Right lung (tissue), 5 donors: ENCODE results near the gene STYX. TPM values are rescaled to one million over a fixed set of nuclear protein-coding genes. Genes with fewer than 3 reads are reported as not detected.
"Not testable (repeated sequence)": the region's sequence is repeated elsewhere in the genome, so short reads cannot be mapped to it uniquely, and the experiment has no call there.

Experiments
- DNase-seq, 2 donors: peaks; one replicate each; pipeline ENCODE4 v3.0.0-alpha.2; 2013
- polyA plus RNA-seq, 5 donors: library from polyadenylated mRNA; unstranded; fragments of 120-200 nt; gene quantifications; one replicate each; pipeline versions ENCODE4 v1.2.1 to v1.2.3, GENCODE V29; 2013; ENCODE audit warnings: inconsistent platforms in 1 of 5, low replicate concordance in 1 of 5; ENCODE audit not compliant: insufficient read length in 5 of 5, insufficient read depth in 1 of 5

Gene STYX
- polyA plus RNA-seq, 5 donors = 15.0 to 21.2 (median 17.3) TPM

- DNase-seq = no peak
Observed at GRCh38 chr14:52716155-52716554, 13.8 kb upstream of the STYX start.

GRCh38 chr14:52723514-52724359, 6.2 kb upstream of the STYX start:
- DNase-seq = no peak

- no peak for DNase-seq
Observed at GRCh38 chr14:52724360-52724644, 5.7 kb upstream of the STYX start.

- DNase-seq = not testable (repeated sequence)
Observed at GRCh38 chr14:52727509-52727908, 2.5 kb upstream of the STYX start.

DNA sequence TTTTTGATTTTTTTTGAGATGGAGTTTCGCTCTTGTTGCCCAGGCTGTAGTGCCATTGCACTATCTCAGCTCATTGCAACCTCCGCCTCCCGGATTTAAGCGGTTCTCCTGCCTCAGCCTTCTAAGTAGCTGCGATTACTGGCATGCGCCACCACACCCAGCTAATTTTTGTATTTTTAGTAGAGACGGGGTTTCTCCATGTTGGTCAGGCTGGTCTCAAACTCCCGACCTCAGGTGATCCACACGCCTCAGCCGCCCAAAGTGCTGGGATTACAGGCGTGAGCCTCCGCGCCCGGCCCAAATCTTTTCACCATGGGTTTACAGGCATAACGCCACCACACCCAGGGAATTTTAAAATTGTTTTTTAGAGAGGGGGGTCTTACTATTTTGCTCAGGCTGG, 931 bp upstream of the STYX start:
- not testable (repeated sequence) for DNase-seq

DNA sequence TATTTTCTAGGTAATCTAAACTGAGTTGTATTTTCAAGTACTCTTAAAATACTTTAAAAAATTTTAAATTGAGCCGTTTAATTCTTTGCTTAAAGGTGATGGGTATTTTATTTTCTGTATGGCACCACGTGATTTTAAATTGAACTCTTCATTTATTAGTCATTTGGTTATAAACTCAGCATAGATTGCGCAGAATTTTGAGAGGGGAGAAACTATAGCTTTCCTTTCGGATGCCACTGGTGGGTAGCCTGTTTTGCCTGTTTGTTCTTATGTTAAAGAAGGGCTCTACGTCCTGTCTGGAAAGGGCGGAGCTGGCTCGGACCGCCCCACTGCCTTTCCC, 411 bp upstream of the STYX start:
- DNase-seq = no peak

DNA sequence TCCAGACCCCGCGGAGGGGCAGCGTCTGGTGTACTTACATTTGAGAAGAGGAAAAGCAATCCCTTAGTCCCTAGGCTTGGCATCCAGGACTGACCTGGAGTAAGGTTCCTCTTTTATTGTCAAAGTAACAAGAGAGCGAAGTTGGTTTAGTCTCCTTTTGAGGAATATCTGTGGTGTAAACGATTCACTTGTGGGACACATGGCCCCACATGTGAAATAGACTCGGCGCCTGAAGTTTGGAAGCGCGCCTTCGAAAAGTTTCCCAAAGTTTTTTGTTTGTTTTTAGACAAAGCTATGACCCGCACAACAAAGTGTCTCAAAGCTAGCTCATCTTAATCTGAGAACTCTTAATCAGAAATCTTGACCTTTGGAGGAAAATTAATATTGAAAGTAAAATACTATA, 744 bp downstream of the STYX start:
- no peak for DNase-seq

DNA sequence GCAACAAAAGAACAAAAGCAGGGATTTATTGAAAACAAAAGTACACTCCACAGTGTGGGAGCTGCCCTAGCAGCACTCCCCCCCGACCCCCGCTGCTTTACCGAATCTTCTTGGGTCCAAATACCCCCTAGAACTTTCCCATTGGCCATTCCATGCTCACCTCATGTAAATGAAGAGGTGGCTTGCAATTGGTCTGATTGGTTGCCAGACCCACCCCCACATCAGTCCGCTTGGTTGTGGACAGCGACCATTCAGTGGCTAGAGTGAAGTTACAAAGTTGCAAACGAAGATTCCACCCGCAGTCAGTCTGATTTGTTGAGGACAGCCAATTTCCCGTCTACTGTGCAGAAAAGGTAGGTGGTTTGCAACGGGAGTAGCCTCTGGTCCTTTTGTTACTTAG, 3.9 kb downstream of the STYX start:
- DNase-seq = no peak

DNA sequence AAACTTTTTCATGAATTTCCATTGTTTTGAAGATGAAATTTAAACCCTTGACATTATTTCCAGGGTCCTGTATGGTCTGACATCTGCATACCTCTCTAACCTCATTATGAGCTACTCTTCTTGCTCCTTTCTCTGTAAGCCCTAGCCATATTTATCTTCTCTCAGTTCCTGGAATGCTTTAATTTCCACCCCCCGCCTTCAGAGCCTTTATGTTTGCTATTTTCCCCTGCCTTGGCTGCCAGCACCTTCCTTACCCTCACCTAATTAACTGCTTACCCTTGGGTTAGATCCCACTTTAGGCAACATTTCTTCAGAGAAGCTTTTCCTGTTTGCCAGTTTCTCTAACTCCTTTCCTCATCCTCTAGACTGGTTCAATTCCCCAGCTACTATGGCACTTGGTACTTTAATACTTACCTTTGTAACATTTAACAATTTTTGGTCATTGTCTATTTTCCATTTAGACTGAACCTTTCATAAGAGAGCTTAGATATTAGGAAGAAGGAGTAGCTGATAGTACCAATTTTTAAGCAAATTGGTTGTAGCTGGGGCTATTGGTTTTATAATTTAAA, 6.0 kb downstream of the STYX start:
- DNase-seq = no peak

DNA sequence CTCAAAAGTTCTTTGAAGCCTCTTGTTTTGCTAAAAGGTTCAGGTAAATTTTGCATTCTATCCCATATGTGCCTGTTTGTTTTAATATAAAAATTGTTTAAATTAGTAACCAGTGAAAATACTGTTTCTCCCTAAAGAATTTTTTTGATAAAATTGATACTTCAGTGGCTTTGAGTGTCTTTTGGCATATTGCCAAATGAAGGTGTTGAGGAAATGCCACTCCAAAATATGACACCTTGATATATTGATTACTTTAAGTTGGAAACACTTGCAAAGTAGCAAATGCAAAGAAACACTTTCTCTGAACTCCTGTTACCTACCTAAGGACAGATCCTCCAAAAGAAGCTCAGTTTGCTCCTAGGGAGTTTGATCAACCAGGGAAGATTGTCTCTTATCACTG, 8.4 kb downstream of the STYX start:
- DNase-seq = no peak

DNA sequence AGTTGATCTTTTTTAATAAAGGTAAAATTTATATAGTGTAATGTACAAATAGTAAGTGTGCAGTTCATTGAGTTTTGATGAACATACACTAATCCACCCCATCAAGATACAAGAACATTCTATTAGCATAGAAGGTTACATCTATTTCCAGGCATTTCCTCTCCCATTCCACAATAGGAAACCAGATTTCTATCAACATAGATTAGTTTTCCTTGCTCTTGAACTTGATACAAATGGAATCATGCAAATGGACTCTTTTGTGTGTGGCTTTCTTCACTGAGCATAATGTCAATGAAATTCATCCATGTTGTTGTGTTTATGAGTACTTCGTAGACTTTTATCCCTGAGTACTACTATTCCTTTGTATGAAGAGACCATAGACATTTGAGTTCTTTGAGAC, 10.8 kb downstream of the STYX start:
- DNase-seq = no peak

- DNase-seq = no peak
Observed at GRCh38 chr14:52741865-52742264, 11.9 kb downstream of the STYX start.

- no peak for DNase-seq
Observed at GRCh38 chr14:52748647-52749292, 18.8 kb downstream of the STYX start.

DNA sequence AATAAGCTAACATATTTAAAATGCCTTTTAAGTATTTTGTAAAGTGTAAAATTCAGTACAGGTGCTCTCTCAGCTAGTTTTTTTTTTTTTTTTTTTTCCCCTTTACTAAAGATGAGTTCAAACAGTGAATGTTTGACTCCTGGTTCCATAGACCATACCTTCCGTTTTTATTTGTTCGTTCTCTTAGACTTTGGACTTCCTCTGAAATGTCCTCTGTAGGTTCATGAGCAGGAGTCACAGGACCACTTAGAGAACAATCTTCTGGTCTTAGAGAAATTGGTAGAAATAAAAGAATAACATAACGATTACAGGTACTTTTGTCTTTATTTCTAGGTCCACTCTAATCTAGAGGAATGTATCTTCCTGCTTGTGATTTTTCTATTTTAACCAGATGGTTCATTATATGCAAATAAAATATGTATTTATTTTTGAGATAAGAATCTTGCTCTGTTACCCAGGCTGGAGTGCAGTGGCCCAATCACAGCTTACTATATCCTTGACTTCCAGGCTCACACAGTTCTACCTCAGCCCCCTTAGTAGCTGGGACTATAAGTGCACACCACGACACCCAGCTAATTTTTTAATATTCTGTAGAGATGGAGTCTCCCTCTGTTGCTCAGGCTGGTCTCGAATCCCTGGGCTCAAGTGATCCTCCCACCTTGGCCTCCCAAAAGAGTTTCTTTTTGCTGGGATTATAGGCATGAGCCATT, 25.8 kb downstream of the STYX start:
- no peak for DNase-seq

GRCh38 chr14:52759145-52759544, 29.2 kb downstream of the STYX start:
- DNase-seq = no peak

- not testable (repeated sequence) for DNase-seq
Observed at GRCh38 chr14:52762923-52763322, 33.0 kb downstream of the STYX start.

- no peak for DNase-seq
Observed at GRCh38 chr14:52767058-52767833, 37.3 kb downstream of the STYX start.

- DNase-seq = no peak
Observed at GRCh38 chr14:52769887-52770286, 39.9 kb downstream of the STYX start.

- no peak for DNase-seq
Observed at GRCh38 chr14:52776816-52777215, 46.9 kb downstream of the STYX start.

- no peak for DNase-seq
Observed at GRCh38 chr14:52778702-52779101, 48.7 kb downstream of the STYX start.

- DNase-seq = no peak
Observed at GRCh38 chr14:52780893-52781292, 50.9 kb downstream of the STYX start.

- no peak for DNase-seq
Observed at GRCh38 chr14:52781629-52782028, 51.7 kb downstream of the STYX start.
